ENCODE measurements around the gene AFAP1. TPM values are rescaled to one million over a fixed set of nuclear protein-coding genes. Genes with fewer than 3 reads are reported as not detected.

The AFAP1 gene
- total and polyA plus RNA-seq, 2 of the 8 experiments (the other 6 are each of a cell fraction or from before 2014, with no cell fraction given) = 3.6 to 18.2 TPM

- no peaks in the 10 kb centered on the region for H3K79me1 ChIP-seq (ENCODE audit: low read depth, low read length)
- no peak overlapping the region for H2AK5ac ChIP-seq (ENCODE audit: low read depth, low read length)
- no peak overlapping the region for H3K56ac ChIP-seq (replicated peaks; ENCODE audit: insufficient read length, low read depth, low read length)
- DNase-seq (ENCODE audit: low read depth in 1 of 2, low spot score in 2 of 2) (no peak), FAIRE-seq (no peak)
- H3K23ac ChIP-seq (ENCODE audit: insufficient read length) = no peak overlapping the region
- no peak overlapping the region for H2BK12ac ChIP-seq (ENCODE audit: low read depth, low read length)
- WGBS, 2 experiments (ENCODE audit: extremely low coverage in 1 of 2, insufficient coverage in 1 of 2, insufficient read length in 1 of 2, insufficient replicate concordance in 2 of 2, low coverage in 1 of 2, low lambda C conversion rate in 2 of 2, missing lambda C conversion rate in 1 of 2) = 77% methylated on average over 8 of the region's 8 CpGs; no CpG with 5 or more reads in 1 of the 2 experiments
- no peak overlapping the region for H2BK20ac ChIP-seq (ENCODE audit: low read length)
- H3K79me2 ChIP-seq (ENCODE audit: control insufficient read depth in 1 of 2, insufficient read depth in 2 of 2, low read length in 2 of 2) = no peaks in the 10 kb centered on the region
- H3K4ac ChIP-seq (replicated peaks; ENCODE audit: insufficient read length, low read depth, low read length) = no peak overlapping the region
- no peak overlapping the region for H4K91ac ChIP-seq (replicated peaks; ENCODE audit: insufficient read length, low read length)
- no peaks in the 10 kb centered on the region; a peak in 1 of 7 replicates for H3K27me3 ChIP-seq (replicated peaks in 1 of 4; ENCODE audit: control insufficient read depth in 3 of 4, extremely low read depth in 1 of 4, insufficient read depth in 3 of 4, low read length in 3 of 4)
- ChIA-PET POLR2A (ENCODE audit: partially characterized antibody) (no interaction called here), CTCF (ENCODE audit: partially characterized antibody) (interaction anchor here (1.0 kb wide), 1 partner anchor 17 kb away, joined by 3 read pairs; no protein-coding TSS in a partner anchor)
- no peak overlapping the region for H2BK120ac ChIP-seq (replicated peaks; ENCODE audit: low read depth, low read length)
- H2BK5ac ChIP-seq (ENCODE audit: low read depth, low read length) = no peak overlapping the region
- H3K4me2 ChIP-seq (ENCODE audit: insufficient read depth in 1 of 2, low read depth in 2 of 2, low read length in 2 of 2) = no peak overlapping the region
- no peak overlapping the region for H4K8ac ChIP-seq (ENCODE audit: extremely low read depth, insufficient read depth, low read length)
- H3K4me3 ChIP-seq (ENCODE audit: extremely low read depth in 1 of 4, insufficient read depth in 2 of 4, low read depth in 3 of 4, low read length in 4 of 4) = no peak overlapping the region
- H3K14ac ChIP-seq (ENCODE audit: insufficient read length) = no peak overlapping the region
- H3K9me3 ChIP-seq (ENCODE audit: insufficient read depth in 2 of 2, low read depth in 1 of 2, low read length in 1 of 2) = no peaks in the 10 kb centered on the region
- H3K4me1 ChIP-seq (replicated peaks in 1 of 4; ENCODE audit: control insufficient read depth in 3 of 4, insufficient read depth in 4 of 4, low read length in 3 of 4) = no peaks in the 10 kb centered on the region
- no peak overlapping the region for H4K5ac ChIP-seq (ENCODE audit: insufficient read length, low read depth, low read length)
- H3K23me2 ChIP-seq (ENCODE audit: low read depth, low read length) = no peaks in the 10 kb centered on the region
- no peaks in the 10 kb centered on the region for H3K36me3 ChIP-seq (ENCODE audit: control insufficient read depth in 2 of 4, insufficient read depth in 4 of 4, low read length in 3 of 4)
- no peak overlapping the region for H2AFZ ChIP-seq (ENCODE audit: low read length)
- H4K20me1 ChIP-seq (replicated peaks in 1 of 2; ENCODE audit: control insufficient read depth in 1 of 2, insufficient read depth in 2 of 2, low read length in 2 of 2) = peaks cover 0 to 7% of the 10 kb centered on the region in 2 experiments
- no peak overlapping the region for H3K9ac ChIP-seq (replicated peaks in 1 of 4; ENCODE audit: extremely low read depth in 1 of 4, low read depth in 3 of 4, low read length in 3 of 4)
- no peak overlapping the region for H3K27ac ChIP-seq (ENCODE audit: low read depth, low read length)
- no peak overlapping the region for H3K18ac ChIP-seq (ENCODE audit: extremely low read depth, low read length)
- H2BK15ac ChIP-seq (ENCODE audit: low read length) = no peak overlapping the region
- TF ChIP-seq E2F6 (IDR thresholded peaks at IDR 0.05) = no peak
- no peak for TF ChIP-seq RFX5 (IDR thresholded peaks at IDR 0.05; ENCODE audit: borderline replicate concordance, low read depth, low read length)
- TF ChIP-seq JUN (IDR thresholded peaks at IDR 0.05; ENCODE audit: low read depth, low read length) = no peak
- no peak for TF ChIP-seq EP300 (IDR thresholded peaks at IDR 0.05; ENCODE audit: borderline replicate concordance in 1 of 2, low read depth in 2 of 2, low read length in 2 of 2)
- no peak for TF ChIP-seq ATF2 (IDR thresholded peaks at IDR 0.05; ENCODE audit: low read length)
- TF ChIP-seq ASH2L (IDR thresholded peaks at IDR 0.05; ENCODE audit: low read length) = no peak
- TF ChIP-seq BCL11A (IDR thresholded peaks at IDR 0.05; ENCODE audit: low read depth in 2 of 2, low read length in 2 of 2) = no peak
- TF ChIP-seq ZNF274 (IDR thresholded peaks at IDR 0.05; ENCODE audit: borderline replicate concordance, extremely low read depth, low read length) = no peak
- no peak for TF ChIP-seq RXRA (IDR thresholded peaks at IDR 0.05; ENCODE audit: insufficient read depth, low read depth, low read length)
- TF ChIP-seq CHD2 (IDR thresholded peaks at IDR 0.05; ENCODE audit: low read length) = no peak
Measured at GRCh38 chr4:7742807-7743280, 196.8 kb downstream of the AFAP1 start.

Measured in H1 (cell line).